HEK293 (cell line): Measurements from ENCODE around the gene CYP27B1.

Experiments used
- KLF17 ChIP-seq: fragments of 450-650 bp; formaldehyde crosslinking; IDR thresholded peaks from 2 replicates; pipeline ENCODE4 v1.5.1; 2016; ENCODE audit warnings: missing biosample characterization, missing genetic modification characterization
- KLF8 ChIP-seq: fragments of 450-650 bp; formaldehyde crosslinking; IDR thresholded peaks from 2 replicates; pipeline ENCODE4 v1.5.1; 2016; ENCODE audit warnings: missing biosample characterization, missing genetic modification characterization
- KLF9 ChIP-seq: fragments of 450-650 bp; formaldehyde crosslinking; IDR thresholded peaks from 2 replicates; pipeline ENCODE4 v1.5.1; 2016; ENCODE audit warnings: missing biosample characterization, missing genetic modification characterization, low read depth
- PRDM10 ChIP-seq: fragments of 450-650 bp; formaldehyde crosslinking; IDR thresholded peaks from 2 replicates; pipeline ENCODE4 v1.5.1; 2016; ENCODE audit warnings: missing biosample characterization, missing genetic modification characterization
- TSHZ1 ChIP-seq: fragments of 450-650 bp; formaldehyde crosslinking; IDR thresholded peaks from 2 replicates; pipeline ENCODE4 v1.5.1; 2016; ENCODE audit warnings: missing biosample characterization, missing genetic modification characterization, borderline replicate concordance
- ZBTB10 ChIP-seq: fragments of 450-650 bp; formaldehyde crosslinking; IDR thresholded peaks from 2 replicates; pipeline ENCODE4 v1.5.1; 2016; ENCODE audit warnings: missing biosample characterization, missing genetic modification characterization
- ZFP37 ChIP-seq: fragments of 450-650 bp; formaldehyde crosslinking; IDR thresholded peaks from 2 replicates; pipeline ENCODE4 v1.5.1; 2016; ENCODE audit warnings: missing biosample characterization, missing genetic modification characterization
- ZNF138 ChIP-seq: fragments of 450-650 bp; formaldehyde crosslinking; IDR thresholded peaks from 2 replicates; pipeline ENCODE4 v1.5.1; 2016; ENCODE audit warnings: missing biosample characterization, missing genetic modification characterization, borderline replicate concordance
- ZNF146 ChIP-seq: fragments of 450-650 bp; formaldehyde crosslinking; IDR thresholded peaks from 2 replicates; pipeline ENCODE4 v1.5.1; 2016; ENCODE audit warnings: missing biosample characterization, missing genetic modification characterization
- ZNF18 ChIP-seq: fragments of 450-650 bp; formaldehyde crosslinking; IDR thresholded peaks from 2 replicates; pipeline ENCODE4 v1.5.1; 2016; ENCODE audit warnings: missing biosample characterization, missing genetic modification characterization
- ZNF184 ChIP-seq: fragments of 450-650 bp; IDR thresholded peaks from 2 replicates; pipeline ENCODE4 v1.5.1; 2018; ENCODE audit warnings: missing biosample characterization, mild to moderate bottlenecking, missing genetic modification characterization
- ZNF214 ChIP-seq: fragments of 450-650 bp; formaldehyde crosslinking; IDR thresholded peaks from 2 replicates; pipeline ENCODE4 v1.5.1; 2017; ENCODE audit warnings: missing biosample characterization, mild to moderate bottlenecking, missing genetic modification characterization, borderline replicate concordance
- ZNF24 ChIP-seq: fragments of 450-650 bp; formaldehyde crosslinking; IDR thresholded peaks from 2 replicates; pipeline ENCODE4 v1.5.1; 2016; ENCODE audit warnings: missing biosample characterization, missing genetic modification characterization
- ZNF362 ChIP-seq: fragments of 450-650 bp; formaldehyde crosslinking; IDR thresholded peaks from 2 replicates; pipeline ENCODE4 v1.5.1; 2016; ENCODE audit warnings: missing biosample characterization, missing genetic modification characterization
- ZNF366 ChIP-seq: fragments of 450-650 bp; formaldehyde crosslinking; conservative IDR thresholded peaks from 2 replicates; pipeline ENCODE4 v1.5.1; 2016; ENCODE audit warnings: missing biosample characterization, missing genetic modification characterization
- ZNF510 ChIP-seq: fragments of 450-650 bp; formaldehyde crosslinking; IDR thresholded peaks from 2 replicates; pipeline ENCODE4 v1.5.1; 2018; ENCODE audit warnings: mild to moderate bottlenecking, missing genetic modification characterization, missing biosample characterization; ENCODE audit not compliant: insufficient replicate concordance
- ZNF561 ChIP-seq: fragments of 450-650 bp; IDR thresholded peaks from 2 replicates; pipeline ENCODE4 v1.5.1; 2018; ENCODE audit warnings: missing biosample characterization, missing genetic modification characterization, borderline replicate concordance
- ZNF610 ChIP-seq: fragments of 450-650 bp; formaldehyde crosslinking; IDR thresholded peaks from 2 replicates; pipeline ENCODE4 v1.5.1; 2016; ENCODE audit warnings: missing biosample characterization, missing genetic modification characterization, borderline replicate concordance
- ZNF692 ChIP-seq: fragments of 450-650 bp; formaldehyde crosslinking; IDR thresholded peaks from 2 replicates; pipeline ENCODE4 v1.5.1; 2016; ENCODE audit warnings: missing biosample characterization, missing genetic modification characterization
- ZNF777 ChIP-seq: fragments of 450-650 bp; formaldehyde crosslinking; IDR thresholded peaks from 2 replicates; pipeline ENCODE4 v1.5.1; 2017; ENCODE audit warnings: missing biosample characterization, missing genetic modification characterization, borderline replicate concordance
- ZSCAN5A ChIP-seq: fragments of 450-650 bp; formaldehyde crosslinking; IDR thresholded peaks from 2 replicates; pipeline ENCODE4 v1.5.1; 2016; ENCODE audit warnings: missing biosample characterization, missing genetic modification characterization

CYP27B1 gene

GRCh38 chr12:57744194-57744776, 22.6 kb downstream of the CYP27B1 start (continued):
- TF ChIP-seq PRDM10 (tag by site-specific recombination) (peak; percentile 79), ZNF510 (no peak), ZNF24 (tag by site-specific recombination) (peak; percentile 51; the same call in 1 of the 2 replicates), ZNF184 (tag by site-specific recombination) (0 out of 2 replicates have a peak, but pooled peaks have one; percentile 71), ZSCAN5A (tag by site-specific recombination) (no peak), ZNF18 (tag by site-specific recombination) (peak; percentile 43; the same call in 1 of the 2 replicates), ZNF692 (peak; percentile 23), ZNF561 (peak; percentile 61; the same call in 1 of the 2 replicates), ZBTB10 (tag by site-specific recombination) (peak; percentile 53; the same call in 1 of the 2 replicates), KLF8 (tag by site-specific recombination) (peak; percentile 74), ZNF610 (tag by site-specific recombination) (peak; percentile 63; the same call in 1 of the 2 replicates), ZNF777 (no peak), ZNF138 (tag by site-specific recombination) (no peak), TSHZ1 (tag by site-specific recombination) (0 out of 2 replicates have a peak, but pooled peaks have one; percentile 13), ZNF362 (tag by site-specific recombination) (no peak), ZFP37 (tag by site-specific recombination) (peak; percentile 65; the same call in 1 of the 2 replicates), KLF17 (peak; percentile 89), ZNF146 (tag by site-specific recombination) (no peak), KLF9 (tag by site-specific recombination) (peak; percentile 66; the same call in 1 of the 2 replicates), ZNF214 (tag by site-specific recombination) (no peak), ZNF366 (tag by site-specific recombination) (peak; percentile 16)
